K562 (cell line): Measurements from ENCODE around the gene NF1. TPM values are rescaled to one million over a fixed set of nuclear protein-coding genes. Genes with fewer than 3 reads are reported as not detected.

ENCODE experiments used
- C11orf30 ChIP-seq: fragments of 450-650 bp; IDR thresholded peaks from 2 replicates; pipeline ENCODE4 v1.6.1; 2016; ENCODE audit warnings: low read depth, mild to moderate bottlenecking
- CAMTA2 ChIP-seq: fragments of 250-450 bp; sonication (Bioruptor Pico); conservative IDR thresholded peaks from 2 replicates; pipeline ENCODE4 v1.5.1; 2022
- E2F4 ChIP-seq: sonication (generic); formaldehyde crosslinking; IDR thresholded peaks from 2 replicates; pipeline ENCODE4 v1.8.0; 2022; ENCODE audit warnings: mild to moderate bottlenecking, low read depth, missing genetic modification reagents
- FOXK2 ChIP-seq, 2 experiments: fragments of 450-650 bp; IDR thresholded peaks in 1 of 2; conservative IDR thresholded peaks in 1 of 2; 2 replicates each; pipeline ENCODE4 v1.6.1; 2016; ENCODE audit warnings: low read depth in 2 of 2, mild to moderate bottlenecking in 1 of 2
- HDGF ChIP-seq: fragments of 450-650 bp; IDR thresholded peaks from 2 replicates; pipeline ENCODE4 v1.6.1; 2016
- KHSRP ChIP-seq: fragments of 450-650 bp; IDR thresholded peaks from 2 replicates; pipeline ENCODE4 v1.6.1; 2017
- KLF16 ChIP-seq: IDR thresholded peaks from 2 replicates; pipeline ENCODE4 v1.6.1; 2016; ENCODE audit warnings: antibody characterized with exemption
- MEIS2 ChIP-seq: fragments of 450-650 bp; IDR thresholded peaks from 2 replicates; pipeline ENCODE4 v1.6.1; 2014; ENCODE audit warnings: mild to moderate bottlenecking; ENCODE audit not compliant: partially characterized antibody
- MIER1 ChIP-seq: fragments of 450-650 bp; IDR thresholded peaks from 2 replicates; pipeline ENCODE4 v1.6.1; 2016; ENCODE audit warnings: antibody characterized with exemption, mild to moderate bottlenecking, low read depth
- NCOA2 ChIP-seq, 2 experiments: fragments of 450-650 bp; IDR thresholded peaks; 2 replicates each; pipeline ENCODE4 v1.6.1; 2018; ENCODE audit warnings: mild to moderate bottlenecking in 2 of 2, moderate library complexity in 1 of 2; ENCODE audit not compliant: partially characterized antibody in 2 of 2
- PHF8 ChIP-seq: fragments of 200-600 bp; sonication (generic); IDR thresholded peaks from 2 replicates; pipeline ENCODE4 v1.6.1; 2012; ENCODE audit warnings: mixed run types, mild to moderate bottlenecking, inconsistent platforms, low read length, moderate library complexity, borderline replicate concordance
- POLR2H ChIP-seq: IDR thresholded peaks from 2 replicates; pipeline ENCODE4 v1.6.1; 2016; ENCODE audit warnings: missing genetic modification characterization, low read depth, mild to moderate bottlenecking, control low read depth, missing compliant biosample characterization, moderate library complexity
- RBBP5 ChIP-seq: fragments of 200-600 bp; sonication (generic); IDR thresholded peaks from 2 replicates; pipeline ENCODE4 v1.6.1; 2012; ENCODE audit warnings: borderline replicate concordance, mild to moderate bottlenecking, low read length, control low read depth, inconsistent platforms; ENCODE audit not compliant: insufficient read depth, poor library complexity, severe bottlenecking
- RUNX1 ChIP-seq: sonication (generic); IDR thresholded peaks from 2 replicates; pipeline ENCODE4 v1.6.1; 2016; ENCODE audit warnings: antibody characterized with exemption, low read depth
- SAFB ChIP-seq: fragments of 200-400 bp; formaldehyde crosslinking; IDR thresholded peaks from 2 replicates; pipeline ENCODE4 v1.6.1; 2017; ENCODE audit warnings: low read depth, low read length, borderline replicate concordance
- TEAD2 ChIP-seq: fragments of 450-650 bp; IDR thresholded peaks from 2 replicates; pipeline ENCODE4 v1.6.1; 2016; ENCODE audit warnings: missing genetic modification characterization, control low read depth, missing compliant biosample characterization
- ZBTB33 ChIP-seq: sonication (generic); formaldehyde crosslinking; IDR thresholded peaks from 2 replicates; pipeline ENCODE4 v1.8.1; 2023; ENCODE audit warnings: mild to moderate bottlenecking, missing genetic modification reagents
- ZNF12 ChIP-seq: sonication (generic); formaldehyde crosslinking; IDR thresholded peaks from 2 replicates; pipeline ENCODE4 v1.4.0; 2020; ENCODE audit warnings: mild to moderate bottlenecking, missing genetic modification reagents
- ZNF253 ChIP-seq: fragments of 250-450 bp; sonication (Bioruptor Pico); conservative IDR thresholded peaks from 2 replicates; pipeline ENCODE4 v1.6.1; 2021; ENCODE audit warnings: mild to moderate bottlenecking
- ZNF384 ChIP-seq: IDR thresholded peaks from 2 replicates; pipeline ENCODE4 v1.6.1; 2012; ENCODE audit warnings: low read depth, low read length, improper control_type of control experiment
- ZZZ3 ChIP-seq: fragments of 450-650 bp; IDR thresholded peaks from 2 replicates; pipeline ENCODE4 v1.6.1; 2016; ENCODE audit warnings: antibody characterized with exemption, mild to moderate bottlenecking, moderate library complexity
- polyA plus RNA-seq, 8 experiments: library from polyadenylated mRNA; depleted of rRNA in 4 of 8; stranded (reverse) in 5 of 8; unstranded in 3 of 8; fragments of >200 nt; fragmentation: Nextera tagmentation in 2 of 8; fragmentation: Illumina TruSeq in 1 of 8; extraction: Ambion mirVana in 2 of 8; extraction: Trizol in 1 of 8; gene quantifications; 2 replicates each; pipeline versions ENCODE4 v1.2.1 to v1.2.3, GENCODE V29; 2011 to 2014; ENCODE audit warnings: inconsistent platforms in 1 of 8, missing spikeins in 1 of 8
- total RNA-seq, 7 experiments: library from RNA; depleted of rRNA in 6 of 7; stranded (reverse); fragments of >200 nt in 6 of 7; fragmentation: Illumina TruSeq in 2 of 7; extraction: Trizol in 2 of 7; gene quantifications; 2 replicates each; pipeline versions ENCODE4 v1.2.1 to v1.2.3, GENCODE V29; 2011 to 2021; ENCODE audit warnings: low replicate concordance in 1 of 7
- TF ChIP-seq, protein P1 (sequence below): fragments of 450-650 bp; formaldehyde crosslinking; conservative IDR thresholded peaks from 2 replicates; pipeline ENCODE4 v1.4.0; 2022; ENCODE audit warnings: mild to moderate bottlenecking, missing genetic modification characterization

Gene NF1
- total and polyA plus RNA-seq, 9 of the 15 experiments (the other 6 are each of a cell fraction or from before 2014, with no cell fraction given): 3.4 to 41.9 (median 24.3) TPM

DNA sequence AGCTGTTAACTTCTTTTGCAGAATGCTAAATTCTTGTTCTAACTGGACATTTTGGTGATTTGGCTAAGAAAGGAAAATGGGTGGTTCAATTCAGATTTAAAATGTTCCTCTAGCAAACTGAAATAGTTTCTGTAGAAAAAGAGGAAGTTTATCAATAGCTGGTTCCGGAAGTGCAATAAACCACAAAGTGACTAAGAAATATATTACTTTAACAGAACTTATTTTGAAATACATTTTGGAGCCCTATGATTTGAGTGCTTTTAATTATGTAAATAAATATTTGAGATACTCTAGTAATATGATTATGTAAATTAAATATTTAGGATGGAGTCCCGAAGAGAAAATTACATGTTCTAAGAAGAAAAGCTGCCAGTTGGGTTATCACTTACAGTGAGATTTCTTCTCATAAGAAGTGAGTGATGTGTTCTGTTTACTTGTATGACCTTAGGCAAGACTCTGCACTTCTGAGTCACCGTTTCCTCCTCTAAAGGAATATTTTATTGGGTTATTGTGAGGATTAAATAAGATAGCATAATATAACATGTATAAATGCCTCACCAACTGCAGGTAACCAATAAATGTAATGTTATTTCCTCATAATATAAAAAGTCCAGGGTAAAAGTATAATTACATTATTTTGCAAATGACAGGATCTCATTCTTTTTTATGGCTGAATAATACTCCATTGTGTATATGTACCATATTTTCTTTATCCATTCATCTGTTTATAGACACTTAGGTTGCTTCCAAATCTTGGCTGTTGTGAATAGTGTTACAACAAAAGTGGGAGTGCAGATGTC lies 219.4 kb downstream of the NF1 start, which contains the start of gene EVI2B (continued):
- TF ChIP-seq ZBTB33 (CRISPR knock-in tag) (no peak), PHF8 (no peak), POLR2H (tag) (peak; percentile 61), SAFB (no peak), FOXK2 (conservative IDR thresholded peaks at IDR 0.05 in 1 of 2, IDR thresholded peaks at IDR 0.05 in 1 of 2; ENCODE audit: low read depth in 2 of 2) (no peak), ZZZ3 (no peak), C11orf30 (no peak), TEAD2 (tag) (no peak), KHSRP (no peak), HDGF (no peak), ZNF12 (no peak), RUNX1 (no peak), E2F4 (no peak), MIER1 (no peak), ZNF253 (no peak), KLF16 (no peak), NCOA2 (IDR thresholded peaks at IDR 0.05; ENCODE audit: partially characterized antibody in 2 of 2) (no peak), ZNF384 (no peak), CAMTA2 (CRISPR knock-in tag) (no peak), RBBP5 (no peak), MEIS2 (peak; percentile 73)
- TF ChIP-seq, protein P1, sequence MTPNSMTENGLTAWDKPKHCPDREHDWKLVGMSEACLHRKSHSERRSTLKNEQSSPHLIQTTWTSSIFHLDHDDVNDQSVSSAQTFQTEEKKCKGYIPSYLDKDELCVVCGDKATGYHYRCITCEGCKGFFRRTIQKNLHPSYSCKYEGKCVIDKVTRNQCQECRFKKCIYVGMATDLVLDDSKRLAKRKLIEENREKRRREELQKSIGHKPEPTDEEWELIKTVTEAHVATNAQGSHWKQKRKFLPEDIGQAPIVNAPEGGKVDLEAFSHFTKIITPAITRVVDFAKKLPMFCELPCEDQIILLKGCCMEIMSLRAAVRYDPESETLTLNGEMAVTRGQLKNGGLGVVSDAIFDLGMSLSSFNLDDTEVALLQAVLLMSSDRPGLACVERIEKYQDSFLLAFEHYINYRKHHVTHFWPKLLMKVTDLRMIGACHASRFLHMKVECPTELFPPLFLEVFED: no peak
